Hindlimb muscle (tissue), 1 donor: Measurements from ENCODE around the gene FAM13C. TPM values are rescaled to one million over a fixed set of nuclear protein-coding genes. Genes with fewer than 3 reads are reported as not detected.

ENCODE experiments used
- DNase-seq: peaks from one replicate; pipeline ENCODE4 v3.0.0-alpha.2; 2013
- polyA plus RNA-seq: library from polyadenylated mRNA; unstranded; fragments of 120-200 nt; gene quantifications from one replicate; pipeline ENCODE4 v1.2.1, GENCODE V29; 2013; ENCODE audit not compliant: insufficient read length

FAM13C gene
- polyA plus RNA-seq, 1 donor, result 31.2 TPM

- DNase-seq, result no peak
Observed at GRCh38 chr10:59360605-59361405, 1.5 kb downstream of the FAM13C start.

DNA sequence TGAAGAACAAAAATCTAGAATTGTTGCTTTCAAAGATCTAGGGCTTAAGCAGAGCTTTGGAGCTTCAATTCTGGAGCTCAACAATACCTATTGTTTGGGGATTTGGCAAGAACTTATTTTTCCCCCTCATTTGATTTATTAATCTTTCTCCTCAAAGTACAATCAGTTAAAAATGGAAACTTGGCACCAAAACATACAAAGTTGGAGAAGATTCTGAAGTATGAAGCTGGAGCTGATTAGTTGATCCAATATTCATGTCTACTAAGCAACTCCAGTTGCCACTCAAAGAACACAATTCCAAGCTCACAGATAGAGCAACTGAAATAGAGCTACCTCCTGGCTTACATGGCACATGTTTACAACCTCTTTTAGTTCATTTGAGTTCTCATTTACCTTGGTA lies 3.8 kb downstream of the FAM13C start:
- no peak for DNase-seq

GRCh38 chr10:59354434-59354833 lies 7.9 kb downstream of the FAM13C start:
- no peak for DNase-seq

GRCh38 chr10:59350558-59350957 lies 11.8 kb downstream of the FAM13C start:
- no peak for DNase-seq

DNA sequence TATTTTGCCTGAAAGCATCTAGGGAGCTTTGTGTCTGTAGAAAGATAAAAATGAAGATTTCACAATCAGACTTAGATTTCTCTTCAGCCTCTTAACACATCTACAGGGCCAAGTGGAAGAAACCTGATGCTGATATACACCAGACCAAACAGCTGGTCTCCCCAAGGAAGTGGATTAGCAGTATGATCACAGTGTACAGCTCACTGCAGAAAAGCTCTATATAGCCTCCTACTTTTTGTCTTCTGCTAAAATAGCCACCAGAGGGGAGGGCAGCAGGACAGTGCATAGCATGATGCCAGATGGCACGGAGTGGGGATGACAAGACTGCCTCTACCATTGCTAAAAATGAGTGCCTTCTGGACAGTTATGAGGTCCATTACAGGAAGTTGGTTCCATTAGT lies 16.0 kb downstream of the FAM13C start:
- peak; percentile 57 for DNase-seq

GRCh38 chr10:59342723-59343122 lies 19.6 kb downstream of the FAM13C start:
- DNase-seq, result no peak

- DNase-seq, result no peak
Observed at GRCh38 chr10:59342000-59342399, 20.3 kb downstream of the FAM13C start.

GRCh38 chr10:59340285-59340684 lies 22.1 kb downstream of the FAM13C start:
- DNase-seq, result no peak

- no peak for DNase-seq
Observed at GRCh38 chr10:59339351-59339750, 23.0 kb downstream of the FAM13C start.

DNA sequence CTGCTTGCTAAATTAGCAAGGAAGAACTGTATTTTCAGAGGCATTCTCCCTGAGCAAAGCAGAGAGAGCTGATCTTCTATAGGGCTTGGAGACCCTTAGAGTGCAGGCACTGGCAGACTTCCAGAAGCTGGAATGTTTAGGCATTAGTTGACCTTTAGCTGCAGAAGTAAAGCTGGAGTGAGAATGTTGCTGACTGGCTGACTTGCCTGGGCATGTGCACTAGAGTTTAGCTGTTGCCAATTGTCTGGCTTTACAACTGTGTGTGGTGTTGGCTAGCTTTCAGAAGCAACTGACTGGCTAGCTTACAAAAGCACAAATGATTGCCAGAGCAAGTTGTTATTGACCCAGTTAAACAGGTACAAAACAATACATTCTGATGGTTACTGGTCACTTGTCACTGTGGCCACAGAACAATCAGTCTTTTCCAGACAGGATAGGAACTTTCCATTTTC lies 25.1 kb downstream of the FAM13C start:
- no peak for DNase-seq

DNA sequence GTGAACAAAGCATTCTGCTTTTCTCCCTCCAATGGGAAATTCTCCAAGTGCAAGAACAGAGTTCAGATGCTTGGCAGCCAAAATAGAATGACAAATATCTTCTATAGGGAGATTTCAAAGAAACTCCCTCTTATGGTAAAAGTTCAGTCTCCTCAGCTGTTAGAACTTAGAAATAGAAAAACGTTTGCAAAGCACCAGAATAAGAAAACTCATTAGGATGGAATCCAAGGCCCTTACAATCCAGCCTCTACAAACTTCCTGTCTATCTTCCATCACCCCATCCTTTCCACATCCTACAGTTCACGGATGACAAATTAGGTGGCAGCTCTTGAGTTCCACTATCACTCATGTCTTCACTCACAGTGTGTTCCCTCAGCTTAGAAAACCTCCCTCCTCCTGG lies 25.7 kb downstream of the FAM13C start:
- DNase-seq, result peak; percentile 81

DNA sequence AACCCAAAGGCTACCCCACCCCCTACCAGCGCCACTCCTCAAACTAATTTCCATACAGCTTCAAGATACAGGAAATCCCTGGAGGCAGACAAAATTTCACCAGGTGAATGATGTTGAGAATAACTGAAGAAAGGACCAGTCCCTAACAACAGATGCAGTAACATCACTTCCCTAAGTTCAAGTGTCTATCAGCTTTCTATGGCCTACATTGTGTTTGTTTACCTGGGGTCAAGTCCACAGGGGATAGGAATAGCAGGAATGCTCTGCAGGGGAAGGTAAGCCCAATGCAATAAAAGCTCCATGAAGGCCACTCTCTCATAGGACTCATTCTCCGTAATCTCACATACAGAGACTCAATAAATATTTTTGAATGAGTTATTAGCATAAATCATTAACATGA lies 26.9 kb downstream of the FAM13C start:
- DNase-seq, result no peak

DNA sequence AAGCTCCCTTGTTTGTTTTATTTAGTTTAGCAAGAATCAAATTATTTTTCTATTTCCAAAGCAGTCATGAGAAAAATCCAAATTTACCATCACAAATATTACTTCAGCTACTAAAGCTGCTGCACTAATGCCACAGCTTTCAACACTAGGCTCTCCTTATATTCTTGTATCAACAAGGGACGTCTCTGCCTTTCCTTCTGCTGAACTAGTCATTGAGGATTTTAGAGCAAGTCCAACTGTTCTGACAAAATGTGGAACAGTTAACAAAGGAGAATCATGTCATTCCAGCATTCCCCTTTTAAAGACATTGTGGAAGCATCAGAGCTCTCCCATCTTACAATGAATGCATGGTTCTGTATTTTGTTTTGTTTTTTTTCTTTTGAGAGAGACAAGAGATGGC lies 28.6 kb downstream of the FAM13C start:
- no peak for DNase-seq

DNA sequence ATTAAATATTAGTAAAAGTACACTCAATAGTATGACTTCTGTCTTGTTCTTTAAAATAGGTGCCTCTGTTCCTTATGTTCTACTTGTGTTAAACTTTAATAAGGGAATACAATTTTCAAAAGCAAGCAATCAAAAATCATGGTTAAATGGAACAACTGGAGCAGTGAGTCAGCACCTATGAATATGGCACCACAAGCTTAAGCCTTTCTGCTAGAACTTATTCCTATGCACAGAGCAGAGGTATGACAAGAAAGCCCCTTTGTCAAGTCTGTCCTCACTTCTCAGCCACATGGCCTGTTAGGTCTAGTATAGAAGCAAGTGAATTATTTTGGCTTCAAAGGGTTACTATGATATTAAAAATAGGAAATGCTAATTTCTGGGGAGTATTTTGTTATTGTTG lies 29.8 kb downstream of the FAM13C start:
- no peak for DNase-seq

- no peak for DNase-seq
Observed at GRCh38 chr10:59331661-59332060, 30.7 kb downstream of the FAM13C start.

DNA sequence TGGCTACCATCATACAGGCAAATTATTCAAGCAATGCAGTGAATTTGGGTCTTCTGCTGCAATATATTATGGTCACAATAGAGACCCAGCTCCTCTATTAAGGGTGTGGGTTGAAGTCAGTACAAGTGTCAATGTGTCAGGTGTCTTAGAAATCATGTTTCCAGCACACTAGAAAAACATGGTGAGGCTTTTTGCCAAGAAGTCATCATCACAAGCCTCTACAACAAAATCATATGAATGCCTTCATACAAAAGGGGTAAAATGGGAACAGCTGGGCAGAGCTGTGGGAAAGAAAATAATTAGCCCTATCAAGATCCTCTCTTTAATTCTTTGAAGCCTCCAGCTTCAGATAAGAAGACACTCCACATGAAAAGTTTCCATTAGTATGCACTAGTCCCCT lies 37.2 kb downstream of the FAM13C start:
- DNase-seq, result no peak

DNA sequence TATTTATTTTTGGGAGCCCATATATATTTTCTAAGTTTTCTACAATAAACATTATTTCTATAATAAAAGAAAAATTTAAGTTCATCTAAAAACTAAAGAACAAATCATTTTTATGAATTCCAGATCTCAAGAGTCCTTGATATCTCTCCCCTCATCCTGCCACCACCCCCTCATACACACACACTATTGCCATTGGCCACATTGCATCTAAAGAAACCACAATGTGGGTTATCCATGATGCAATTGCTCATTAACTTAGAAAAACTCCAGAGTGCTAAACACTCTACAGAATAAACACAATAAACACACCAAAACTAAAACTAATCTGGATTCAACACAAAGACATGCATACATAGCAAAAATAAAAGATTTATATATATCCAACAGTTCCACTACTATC lies 37.8 kb downstream of the FAM13C start:
- DNase-seq, result no peak

GRCh38 chr10:59323831-59324401 lies 38.4 kb downstream of the FAM13C start:
- no peak for DNase-seq

DNA sequence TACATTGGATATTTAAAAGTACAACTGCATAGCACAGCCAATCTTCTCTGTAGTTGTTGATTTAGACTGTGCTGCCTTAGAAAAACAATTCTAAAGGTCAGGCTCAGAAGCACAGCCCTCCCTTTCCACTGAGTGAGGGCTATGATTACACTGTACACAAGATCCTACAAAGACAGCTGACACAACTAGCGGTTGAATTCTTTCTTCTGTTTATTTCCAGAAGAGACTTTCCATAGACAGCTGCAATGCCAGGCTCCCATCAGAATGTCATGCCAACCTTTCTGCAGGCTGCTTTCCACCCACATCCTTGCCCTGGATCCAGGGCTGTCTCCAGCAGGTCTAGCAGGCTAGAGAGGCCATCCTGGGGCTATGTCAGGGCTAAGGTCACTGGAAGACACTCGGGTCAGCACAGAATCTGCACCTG lies 39.3 kb downstream of the FAM13C start:
- no peak for DNase-seq

DNA sequence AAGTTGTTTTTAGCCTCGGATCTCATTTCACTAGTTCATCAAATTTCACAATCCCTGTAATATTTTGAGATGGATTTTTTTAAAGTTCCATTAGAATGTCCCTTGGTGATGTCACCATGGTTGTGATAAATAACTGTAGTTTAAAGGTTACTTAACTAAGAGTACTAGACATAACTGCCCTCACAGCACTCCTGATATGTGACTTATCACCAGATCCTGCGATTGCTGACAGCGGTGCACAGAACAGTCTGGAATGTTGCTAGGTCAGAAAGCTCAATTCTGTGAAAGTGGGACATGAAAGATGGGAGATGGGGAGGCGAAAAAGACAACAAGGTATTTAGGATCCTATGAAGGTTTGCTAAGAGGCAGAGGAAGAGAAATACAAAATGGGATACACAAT lies 40.2 kb downstream of the FAM13C start:
- no peak for DNase-seq

- no peak for DNase-seq
Observed at GRCh38 chr10:59320355-59320754, 42.0 kb downstream of the FAM13C start.

DNA sequence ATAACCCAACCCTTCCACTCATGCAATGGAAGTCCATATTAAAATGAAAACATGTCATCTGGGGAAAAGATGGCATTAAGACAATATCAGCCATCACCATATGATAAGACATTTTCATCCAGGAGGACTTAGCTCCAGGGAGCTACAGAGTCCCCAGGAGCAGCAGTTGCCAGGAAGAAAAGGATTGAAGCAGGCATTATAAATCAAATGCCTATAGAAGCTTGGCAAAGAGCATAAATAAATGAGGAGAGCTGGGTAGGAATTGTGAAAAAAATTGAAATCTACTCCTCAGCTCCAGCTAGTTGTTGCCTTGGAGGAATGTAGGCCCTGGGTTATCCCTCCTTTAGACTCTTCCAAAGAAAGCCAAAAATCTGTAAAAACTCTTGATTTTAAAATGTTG lies 42.5 kb downstream of the FAM13C start:
- no peak for DNase-seq

GRCh38 chr10:59317066-59317465 lies 45.3 kb downstream of the FAM13C start:
- no peak for DNase-seq

DNA sequence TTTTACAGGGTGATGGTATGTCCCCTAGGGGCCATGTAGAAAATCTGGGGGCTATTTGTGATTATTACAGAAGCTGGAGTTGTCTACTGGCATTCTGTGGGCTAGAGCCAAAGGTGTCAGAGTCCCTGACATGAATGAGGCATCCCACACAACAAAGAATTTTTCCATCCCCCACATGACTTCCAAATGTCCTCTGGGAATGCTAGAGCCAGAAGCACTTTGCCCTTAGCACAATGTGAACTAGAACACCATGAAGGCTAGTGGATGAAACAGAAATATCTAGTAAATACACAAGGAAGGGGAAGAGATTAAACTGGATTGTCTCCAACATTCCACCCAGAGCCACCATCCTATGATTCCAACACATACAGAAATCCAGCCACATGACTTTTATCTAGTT lies 46.9 kb downstream of the FAM13C start:
- no peak for DNase-seq
